Fibroblast of mammary gland (primary cell): Measurements from ENCODE around the gene GDI1.

Experiments
- DNase-seq: peaks from one replicate; pipeline ENCODE4 v3.0.0-alpha.2; 2010; ENCODE audit warnings: low read depth
- H3K4me3 ChIP-seq: 2 replicates; pipeline ENCODE4 v1.5.1; 2011; ENCODE audit warnings: low read depth, mild to moderate bottlenecking, low read length, moderate library complexity; ENCODE audit not compliant: control insufficient read depth
- TF ChIP-seq, protein P1 (sequence below): conservative IDR thresholded peaks from 2 replicates; pipeline ENCODE4 v1.5.1; 2011; ENCODE audit warnings: low read depth, low read length, inconsistent platforms; ENCODE audit not compliant: control insufficient read depth, insufficient read depth

Gene GDI1

DNA sequence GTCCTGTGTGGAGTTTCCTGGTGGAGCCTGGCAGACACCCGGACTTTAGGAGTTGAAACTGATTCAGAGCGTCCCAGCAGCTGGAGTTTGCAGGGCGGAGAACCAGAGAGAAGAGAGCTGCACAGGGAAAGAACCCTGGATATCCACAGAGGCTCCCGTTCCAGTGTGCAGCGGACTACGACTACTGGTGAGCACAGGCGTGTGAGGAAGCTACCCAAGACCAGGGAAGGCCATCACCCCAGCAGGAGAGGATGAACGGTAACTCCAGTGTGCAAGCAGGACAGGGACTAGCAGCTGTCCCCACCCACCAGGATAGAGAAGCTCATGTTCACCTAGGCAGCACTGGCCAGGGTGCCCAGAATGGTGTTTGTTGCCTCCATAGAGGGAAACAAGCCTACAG lies 39.9 kb downstream of the GDI1 start:
- no peak overlapping the region for H3K4me3 ChIP-seq
- DNase-seq = no peak
- TF ChIP-seq, protein P1, sequence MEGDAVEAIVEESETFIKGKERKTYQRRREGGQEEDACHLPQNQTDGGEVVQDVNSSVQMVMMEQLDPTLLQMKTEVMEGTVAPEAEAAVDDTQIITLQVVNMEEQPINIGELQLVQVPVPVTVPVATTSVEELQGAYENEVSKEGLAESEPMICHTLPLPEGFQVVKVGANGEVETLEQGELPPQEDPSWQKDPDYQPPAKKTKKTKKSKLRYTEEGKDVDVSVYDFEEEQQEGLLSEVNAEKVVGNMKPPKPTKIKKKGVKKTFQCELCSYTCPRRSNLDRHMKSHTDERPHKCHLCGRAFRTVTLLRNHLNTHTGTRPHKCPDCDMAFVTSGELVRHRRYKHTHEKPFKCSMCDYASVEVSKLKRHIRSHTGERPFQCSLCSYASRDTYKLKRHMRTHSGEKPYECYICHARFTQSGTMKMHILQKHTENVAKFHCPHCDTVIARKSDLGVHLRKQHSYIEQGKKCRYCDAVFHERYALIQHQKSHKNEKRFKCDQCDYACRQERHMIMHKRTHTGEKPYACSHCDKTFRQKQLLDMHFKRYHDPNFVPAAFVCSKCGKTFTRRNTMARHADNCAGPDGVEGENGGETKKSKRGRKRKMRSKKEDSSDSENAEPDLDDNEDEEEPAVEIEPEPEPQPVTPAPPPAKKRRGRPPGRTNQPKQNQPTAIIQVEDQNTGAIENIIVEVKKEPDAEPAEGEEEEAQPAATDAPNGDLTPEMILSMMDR = no peak

DNA sequence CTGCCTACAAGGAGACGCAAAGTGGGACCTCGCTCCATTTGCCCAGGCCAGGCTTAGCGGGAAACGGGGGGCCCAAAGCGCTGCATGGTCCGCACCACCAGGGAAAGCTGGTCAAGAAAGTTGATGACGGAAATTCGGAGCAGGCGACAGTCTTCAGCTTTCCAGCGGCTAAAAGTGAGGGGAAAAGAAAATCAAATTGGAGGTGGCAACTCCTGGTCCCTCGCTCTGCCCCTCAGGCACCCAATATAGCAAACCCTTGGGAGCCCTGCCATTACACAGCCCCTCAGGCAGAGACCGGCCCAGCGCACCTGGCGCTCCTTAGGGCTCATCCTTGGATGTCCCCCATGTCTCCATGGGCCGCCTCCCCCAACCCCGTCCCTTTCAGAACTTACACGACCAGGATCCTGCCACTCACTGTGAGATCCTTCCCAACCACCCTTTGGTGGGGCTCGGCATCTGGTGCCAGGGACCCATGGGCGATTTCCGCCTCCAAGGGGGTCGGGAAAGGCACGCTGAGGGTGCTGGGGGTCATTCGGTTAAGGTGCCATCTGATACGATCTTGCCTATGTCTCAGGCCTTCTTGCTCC lies 41.0 kb downstream of the GDI1 start:
- TF ChIP-seq, protein P1 = no peak
- no peak for DNase-seq
- H3K4me3 ChIP-seq = peak overlapping the region; percentile 49

DNA sequence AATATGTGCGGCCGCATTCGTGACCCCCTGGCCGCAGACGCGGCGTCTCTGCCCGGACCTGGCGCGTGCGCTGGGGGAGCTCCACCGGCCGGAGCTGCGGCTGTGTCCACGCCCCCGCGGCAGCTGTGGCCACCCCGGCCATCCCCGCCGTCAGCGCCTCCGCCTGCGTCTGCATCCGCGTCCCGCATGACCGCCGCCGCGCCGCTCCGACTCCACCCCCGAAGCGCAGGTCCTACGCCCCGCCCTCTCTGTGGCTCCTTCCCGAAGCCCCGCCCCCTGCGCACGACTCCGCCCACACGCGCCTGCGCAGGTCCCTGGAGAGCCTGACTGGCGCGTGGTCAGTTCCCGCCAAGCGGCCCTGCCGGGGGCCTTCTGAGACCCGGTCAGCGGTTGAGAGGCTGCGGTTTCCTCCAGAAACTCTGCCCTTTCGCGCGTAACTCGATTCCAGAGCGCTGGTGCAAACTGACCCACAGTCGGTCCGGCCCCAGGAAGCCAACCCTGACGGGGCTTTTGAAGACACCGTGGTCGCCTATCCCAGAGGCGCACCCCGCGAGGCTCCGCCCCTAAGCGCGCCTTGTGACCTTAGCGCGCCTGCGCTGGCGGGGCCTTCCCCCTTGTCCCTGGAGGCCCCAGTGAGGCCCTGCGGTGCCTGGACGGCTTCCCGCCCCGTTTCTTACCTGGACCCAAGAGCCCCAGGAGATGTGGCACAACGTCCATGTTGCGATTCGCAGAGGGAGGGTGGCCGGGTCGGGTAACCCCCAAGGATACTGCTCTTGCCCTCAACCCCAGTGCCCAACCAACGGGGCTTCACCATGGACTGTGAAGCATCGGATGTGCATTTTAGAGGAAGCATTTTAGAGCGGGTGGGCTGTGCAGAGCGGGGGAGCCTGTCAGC lies 42.0 kb downstream of the GDI1 start, which contains the start of gene LAGE3:
TSS of gene LAGE3 (minus strand) at position 554 of the 895 bp plus-strand sequence. CDS start at position 188, 366 bp downstream.
- TF ChIP-seq, protein P1 = no peak
- peak within 1 kb of the TSS; percentile 49 for H3K4me3 ChIP-seq
- peak; percentile 81 for DNase-seq

DNA sequence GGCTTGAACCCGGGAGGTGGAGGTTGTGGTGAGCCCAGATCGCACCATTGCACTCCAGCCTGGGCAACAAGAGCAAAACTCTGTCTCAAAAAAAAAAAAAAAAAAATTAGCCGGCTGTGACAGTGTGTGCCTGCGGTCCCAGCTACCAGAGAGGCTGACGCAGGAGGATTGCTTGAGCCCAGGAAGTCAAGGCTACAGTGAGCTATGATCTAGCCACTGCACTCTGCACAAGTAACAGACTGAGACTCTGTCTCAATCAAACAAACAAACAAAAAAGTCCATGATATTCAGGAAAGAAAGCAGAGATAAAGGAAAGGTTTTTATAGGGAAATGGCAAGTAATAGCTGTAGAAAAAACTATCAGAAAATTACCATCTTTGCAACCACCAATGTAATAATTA lies 44.2 kb downstream of the GDI1 start:
- no peak for DNase-seq
- no peak overlapping the region for H3K4me3 ChIP-seq
- TF ChIP-seq, protein P1 = no peak

DNA sequence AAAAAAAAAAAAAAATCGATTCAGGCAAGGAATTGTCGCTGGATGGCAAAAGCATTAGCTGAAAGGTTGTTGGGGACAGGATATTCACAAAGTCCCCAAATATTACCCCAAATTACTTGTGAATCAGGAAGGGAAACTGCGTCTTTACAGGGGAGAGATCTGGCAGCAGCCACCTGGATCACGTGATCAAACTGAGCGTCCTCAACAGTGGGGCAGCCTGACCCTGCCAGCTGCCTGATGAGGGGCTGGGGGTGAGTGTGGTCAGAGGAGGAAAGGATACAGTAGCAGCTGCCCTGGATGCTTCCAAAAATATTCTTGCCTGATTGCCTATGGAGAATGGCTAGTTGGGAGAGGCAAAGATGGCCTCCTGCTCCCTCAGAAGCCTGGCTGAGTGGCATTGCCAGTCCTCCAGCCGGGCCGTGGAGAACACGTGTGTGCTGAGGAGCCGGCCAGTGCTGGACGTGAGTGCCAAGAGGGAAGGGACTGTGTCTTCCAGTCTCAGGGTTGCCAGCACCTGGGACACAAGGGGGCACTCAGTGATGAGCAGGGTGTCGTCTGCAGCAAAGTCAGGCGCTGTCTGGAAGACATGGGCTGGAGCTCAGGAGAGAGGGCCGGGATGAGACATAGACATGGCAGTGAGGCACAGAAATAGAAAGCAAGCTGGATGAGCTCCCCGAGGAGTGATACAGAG lies 45.1 kb downstream of the GDI1 start:
- no peak overlapping the region for H3K4me3 ChIP-seq
- DNase-seq = no peak
- TF ChIP-seq, protein P1 = no peak

DNA sequence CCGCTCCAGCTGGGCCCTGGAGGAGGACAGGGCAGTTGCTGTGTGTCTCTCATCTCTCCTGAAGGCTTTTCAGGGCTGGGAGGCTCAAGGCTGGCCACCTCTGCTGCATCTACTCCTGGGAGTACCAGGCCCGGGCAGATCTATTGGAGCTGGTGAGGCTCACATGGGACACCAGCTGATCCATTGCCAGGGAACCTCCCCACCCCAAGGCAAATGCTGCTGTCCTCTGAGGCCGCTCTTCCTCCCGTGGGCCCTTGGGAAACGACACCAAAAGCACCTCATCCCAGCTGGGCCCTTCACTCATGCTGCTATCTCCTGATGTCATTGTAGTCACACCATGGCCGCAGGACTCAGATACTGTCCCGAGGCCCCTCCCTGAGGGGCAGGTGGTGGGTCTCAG lies 45.8 kb downstream of the GDI1 start:
- no peak overlapping the region for H3K4me3 ChIP-seq
- no peak for DNase-seq
- TF ChIP-seq, protein P1 = no peak
